ENCODE data around the gene BTF3.
"Not testable (repeated sequence)": the region's sequence is repeated elsewhere in the genome, so short reads cannot be mapped to it uniquely, and the experiment has no call there.

The BTF3 gene

DNA sequence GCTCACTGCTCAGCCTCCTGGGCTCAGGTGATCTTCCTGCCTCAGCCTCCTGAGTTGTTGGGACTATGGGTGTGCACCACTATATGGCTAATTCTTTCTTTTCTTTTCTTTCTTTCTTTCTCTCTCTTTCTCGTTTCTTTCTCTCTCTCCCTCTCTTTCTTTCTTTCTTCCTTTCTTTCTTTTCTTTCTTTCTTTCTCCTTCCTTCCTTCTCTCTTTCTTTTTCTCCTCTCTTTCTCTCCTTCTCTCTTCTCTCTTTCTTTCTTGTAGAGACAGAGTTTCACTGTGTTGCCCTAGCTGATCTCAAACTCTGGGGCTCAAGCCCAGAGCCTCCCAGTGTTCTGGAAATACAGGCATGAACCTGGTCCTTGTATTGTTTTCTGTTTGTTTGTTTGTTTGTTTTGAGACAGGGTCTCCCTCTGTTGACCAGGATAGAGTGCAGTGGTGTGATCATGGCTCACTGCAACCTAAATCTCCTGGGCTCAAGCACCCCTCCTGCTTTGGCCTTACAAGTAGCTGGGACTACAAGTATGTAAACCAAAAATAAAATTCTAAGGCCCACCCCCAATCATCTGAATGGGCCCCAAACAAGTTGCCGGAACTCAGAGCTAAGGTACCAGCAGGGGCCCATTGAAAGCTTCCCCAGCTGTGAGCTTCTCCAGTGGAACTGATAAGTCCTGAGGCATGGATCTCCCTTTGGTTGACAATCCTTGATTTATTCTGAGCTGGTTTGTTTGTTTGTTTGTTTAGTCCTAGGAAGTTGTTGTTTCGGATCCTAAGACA lies 11.9 kb upstream of the BTF3 start:
- DNase-seq, result no peak

DNA sequence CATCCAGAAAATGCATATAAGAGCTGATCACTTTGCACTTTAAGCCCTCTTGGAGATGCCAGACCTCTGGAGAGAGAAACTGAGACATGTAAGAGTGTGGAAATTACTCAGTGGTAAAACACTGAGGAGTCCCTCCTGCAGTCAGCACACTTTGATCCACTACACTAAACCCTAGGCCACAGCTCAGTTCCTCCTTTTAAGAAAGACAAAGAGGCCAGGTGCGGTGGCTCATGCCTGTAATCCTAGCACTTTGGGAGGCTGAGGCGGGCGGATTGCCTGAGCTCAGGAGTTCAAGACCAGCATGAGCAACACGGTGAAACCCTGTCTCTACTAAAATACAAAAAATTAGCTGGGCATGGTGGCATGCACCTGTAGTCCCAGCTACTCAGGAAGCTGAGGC lies 11.0 kb upstream of the BTF3 start:
- DNase-seq, result not testable (repeated sequence)

DNA sequence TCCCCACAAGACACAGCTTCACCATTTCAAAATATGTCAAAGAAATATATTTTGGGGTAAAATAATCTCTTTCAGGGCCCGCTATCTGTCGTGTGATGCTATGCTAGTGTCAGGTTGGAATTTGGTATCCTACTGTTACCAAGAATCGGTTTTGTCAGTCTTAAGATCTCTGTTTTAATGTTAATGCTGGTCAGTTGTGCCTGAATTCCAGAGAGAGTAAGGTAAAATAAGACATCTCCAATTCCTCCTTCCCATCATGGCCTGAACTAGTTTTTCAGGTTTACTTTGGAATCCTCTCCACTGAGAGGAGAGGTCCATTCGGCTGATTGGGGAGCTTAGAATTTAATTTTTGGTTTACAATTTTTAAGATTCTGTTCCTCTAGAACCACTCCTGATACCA lies 10.4 kb upstream of the BTF3 start:
- no peak for DNase-seq

DNA sequence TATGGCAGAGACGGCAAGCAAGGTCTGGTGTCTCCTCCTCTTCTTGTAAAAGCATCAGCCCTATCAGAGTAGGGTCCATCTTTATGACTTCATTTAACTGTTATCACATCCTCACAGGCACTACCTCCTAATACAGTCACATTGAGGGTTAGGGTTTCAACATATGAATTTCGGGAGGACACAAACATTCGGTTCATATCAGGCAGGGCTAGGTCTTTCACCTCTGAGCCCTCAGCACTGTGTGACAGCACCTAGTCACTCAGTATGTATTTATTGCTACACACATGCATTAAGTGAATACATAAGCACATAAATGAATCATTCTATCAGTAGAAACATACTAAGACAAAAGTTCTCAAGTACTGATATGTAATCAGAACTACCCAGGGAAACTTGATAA lies 9.4 kb upstream of the BTF3 start:
- no peak for DNase-seq

DNA sequence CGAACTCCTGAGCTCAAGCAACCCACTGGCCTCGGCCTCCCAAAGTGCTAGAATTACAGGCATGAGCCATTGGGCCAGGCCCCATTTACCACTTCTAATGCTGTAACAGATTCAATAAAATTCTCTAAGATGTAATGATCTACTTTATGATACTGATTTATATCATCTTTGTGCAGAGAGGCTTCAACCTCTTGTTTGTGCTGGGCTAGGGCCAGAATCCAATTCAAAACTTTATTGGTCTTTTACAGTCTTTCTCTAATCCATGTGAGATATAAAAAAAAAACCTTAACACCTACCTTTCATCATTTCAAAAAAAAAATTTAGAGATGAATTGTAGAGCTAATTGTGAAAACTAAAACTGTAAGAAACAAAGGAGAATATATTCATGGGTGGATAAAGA lies 8.2 kb upstream of the BTF3 start:
- DNase-seq, result no peak

DNA sequence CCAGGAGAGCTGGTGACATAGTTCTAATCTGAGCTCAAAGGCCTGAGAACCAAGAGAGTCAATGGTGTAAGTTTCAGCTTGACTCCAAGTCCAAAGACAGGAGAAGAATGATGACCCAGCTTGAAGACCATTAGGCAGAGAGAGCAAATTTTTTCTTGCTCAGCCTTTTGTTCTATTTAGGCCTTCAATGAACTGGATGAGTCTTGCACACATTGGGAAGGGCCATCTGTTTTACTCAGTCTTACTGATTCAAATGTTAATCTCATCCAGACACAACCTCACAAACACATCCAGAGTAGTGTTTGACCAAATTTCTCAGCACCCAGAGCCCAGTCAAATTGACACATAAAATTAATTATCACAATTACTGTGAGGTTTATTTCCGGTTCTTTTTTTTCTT lies 7.1 kb upstream of the BTF3 start:
- DNase-seq, result no peak

DNA sequence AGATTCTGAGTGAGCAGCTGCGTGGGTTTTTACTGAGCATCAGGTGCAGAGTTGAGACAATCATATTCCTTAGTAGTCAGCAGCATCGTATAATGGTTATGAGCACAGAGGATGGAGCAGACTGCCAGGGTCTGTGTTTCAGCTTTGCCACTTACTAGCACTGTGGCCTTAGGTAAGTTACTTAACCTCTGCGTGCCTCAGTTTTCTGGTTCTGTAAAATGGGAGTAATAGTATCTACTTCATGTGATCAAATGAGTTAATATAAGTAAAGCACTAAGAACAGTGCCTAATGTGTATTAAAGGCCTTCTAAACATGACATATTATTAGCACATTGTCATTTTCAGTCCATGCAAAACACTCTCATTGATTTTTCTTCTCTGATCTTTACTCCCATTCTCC lies 4.8 kb upstream of the BTF3 start:
- DNase-seq, result no peak

DNA sequence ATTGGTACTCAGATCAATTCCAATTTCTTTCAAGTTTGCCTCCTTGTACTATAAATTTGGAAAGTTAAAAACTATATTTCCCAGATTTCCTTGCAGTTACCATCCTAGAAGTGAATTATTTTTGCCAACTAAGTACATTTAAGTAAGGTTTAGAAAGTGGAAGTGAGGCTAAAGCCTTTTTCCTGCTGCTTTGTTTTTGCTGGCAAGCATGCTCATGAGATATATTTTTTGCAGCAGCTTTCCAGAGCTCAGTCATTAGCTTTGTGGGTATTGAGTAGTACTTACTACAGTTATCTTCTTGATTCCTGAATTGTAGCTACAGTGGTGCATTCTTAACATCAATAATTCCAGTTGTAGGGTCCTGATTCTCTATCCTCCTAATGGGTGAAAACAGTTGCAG lies 3.5 kb upstream of the BTF3 start:
- DNase-seq, result no peak

DNA sequence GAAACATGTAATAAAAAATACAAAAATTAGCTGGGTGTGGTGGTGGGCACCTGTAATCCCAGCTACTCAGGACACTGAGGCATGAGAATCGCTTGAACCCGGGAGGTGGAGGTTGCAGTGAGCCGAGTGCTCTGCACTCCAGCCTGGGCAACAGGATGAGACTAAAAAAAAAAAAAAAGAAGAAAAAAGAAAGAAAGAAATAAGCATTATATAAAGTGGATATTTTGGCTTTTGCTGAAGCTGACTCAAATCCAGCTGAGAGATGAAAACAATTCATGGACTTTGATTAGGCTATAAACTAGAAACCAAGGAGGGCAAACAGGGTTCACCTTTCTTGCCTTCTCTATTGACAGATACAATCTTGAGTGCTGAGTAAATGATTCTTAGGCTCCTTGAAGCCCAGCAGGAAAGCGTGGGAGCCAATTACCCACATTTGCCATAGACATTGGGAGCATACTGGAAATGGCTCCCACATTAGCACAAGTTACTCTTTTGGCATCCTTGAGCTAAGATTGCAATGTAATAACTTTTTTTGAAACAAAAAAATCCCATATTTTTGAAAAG lies 2.4 kb upstream of the BTF3 start:
- no peak for DNase-seq

DNA sequence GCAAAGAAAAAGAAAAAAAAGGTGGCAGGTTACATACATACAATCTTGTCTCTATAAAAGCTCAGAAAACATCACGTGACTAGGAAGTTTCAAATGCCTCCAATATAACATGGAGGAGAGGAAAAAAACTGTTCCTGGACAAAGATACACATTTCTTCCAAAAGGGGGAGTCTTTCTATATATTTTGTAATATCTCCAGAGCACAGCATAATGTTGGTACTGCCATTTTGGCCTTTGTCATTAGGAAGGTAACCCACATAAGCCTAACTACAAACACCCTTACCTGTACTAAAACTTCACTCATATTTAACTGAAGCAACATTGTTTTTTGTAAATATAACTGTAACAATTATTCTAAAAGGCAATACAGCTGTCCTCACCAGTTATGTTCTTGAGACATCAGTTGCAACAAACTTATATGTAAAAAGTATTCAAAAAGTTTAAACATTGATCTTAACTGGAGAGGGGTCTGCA lies 1.2 kb upstream of the BTF3 start:
- peak; percentile 48 to 66 for DNase-seq

DNA sequence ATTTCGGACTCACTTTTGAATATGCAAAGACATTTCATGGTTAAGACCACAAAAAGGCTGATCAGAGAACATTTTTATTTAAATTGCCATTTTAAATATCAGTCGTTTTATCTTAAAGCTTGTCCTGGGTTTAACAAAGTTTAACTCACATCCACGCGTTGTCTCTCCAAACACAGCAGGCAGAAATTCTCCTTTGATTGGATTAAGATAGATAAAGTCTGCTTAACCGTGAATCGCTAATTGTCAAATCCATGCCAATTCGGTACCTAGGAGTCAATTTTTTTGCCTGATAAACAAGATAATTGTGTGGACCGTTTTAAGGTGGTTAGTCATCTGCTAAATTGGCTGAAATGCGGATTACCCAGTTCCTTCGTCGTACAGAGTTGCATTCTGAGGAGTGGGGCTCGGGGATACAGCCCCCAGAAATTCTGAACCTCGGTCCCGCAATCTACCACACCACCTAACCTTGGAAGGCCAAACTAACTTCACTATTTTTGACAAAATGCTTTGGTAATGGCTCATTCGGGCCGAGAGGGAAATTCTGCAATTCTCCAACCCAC lies 665 bp upstream of the BTF3 start:
- no peak for DNase-seq

DNA sequence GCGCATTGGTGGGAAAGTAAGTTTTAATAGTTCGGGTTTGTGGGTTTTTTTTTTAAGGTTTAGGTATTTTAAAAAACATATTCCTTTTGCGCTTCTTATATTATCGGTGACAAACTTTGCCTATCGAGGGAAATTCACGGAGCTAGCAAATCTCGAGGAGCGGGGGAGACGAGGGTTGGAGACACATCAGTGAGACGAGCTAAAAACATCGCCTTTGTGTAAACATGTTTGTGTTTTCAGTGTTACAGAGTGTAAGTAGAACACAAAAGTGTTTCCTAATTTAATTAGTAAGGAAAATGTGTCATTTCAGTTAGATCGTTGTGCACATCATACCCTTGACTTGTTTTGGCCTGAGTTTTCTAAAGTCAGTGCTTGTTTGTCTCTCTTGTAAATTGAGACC lies 945 bp downstream of the BTF3 start:
- DNase-seq, result no peak

DNA sequence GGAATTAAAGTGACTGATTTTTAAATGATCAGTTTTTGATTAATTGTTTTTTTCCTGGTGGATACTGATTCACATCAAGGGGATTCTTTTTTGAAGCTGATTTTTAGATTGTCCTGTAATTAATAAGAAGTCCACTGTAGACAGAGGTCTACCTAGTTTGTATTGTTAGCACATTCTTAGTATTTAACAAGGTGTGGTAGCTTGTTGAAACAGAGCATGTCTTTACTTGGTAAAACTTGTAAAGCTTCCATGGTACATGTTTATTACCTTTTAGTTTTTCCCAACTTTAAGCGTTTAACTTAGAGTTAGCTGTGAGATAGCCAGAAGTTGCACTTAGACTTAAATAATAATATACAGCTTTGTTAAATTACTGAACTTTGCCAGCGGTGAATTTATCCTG lies 1.5 kb downstream of the BTF3 start:
- no peak for DNase-seq

DNA sequence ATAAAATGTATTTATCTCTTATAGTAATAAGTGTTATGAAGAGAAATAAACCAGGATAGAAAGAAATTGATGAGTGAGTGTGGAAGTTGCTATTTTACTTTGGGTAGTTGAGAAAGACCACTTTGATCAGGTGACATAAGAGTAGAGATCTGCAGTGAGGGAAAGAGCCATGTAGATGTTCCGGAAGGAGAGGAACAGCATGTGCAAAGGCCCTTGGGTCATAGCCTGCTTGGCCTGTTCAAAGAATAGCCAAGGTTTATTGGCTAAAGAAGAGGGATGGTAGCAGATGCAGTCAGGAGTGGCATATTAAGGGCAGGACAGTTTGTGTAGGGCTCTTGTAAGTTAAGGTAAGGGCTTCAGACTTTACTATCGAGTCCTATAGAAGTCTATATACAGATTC lies 3.2 kb downstream of the BTF3 start:
- no peak for DNase-seq

DNA sequence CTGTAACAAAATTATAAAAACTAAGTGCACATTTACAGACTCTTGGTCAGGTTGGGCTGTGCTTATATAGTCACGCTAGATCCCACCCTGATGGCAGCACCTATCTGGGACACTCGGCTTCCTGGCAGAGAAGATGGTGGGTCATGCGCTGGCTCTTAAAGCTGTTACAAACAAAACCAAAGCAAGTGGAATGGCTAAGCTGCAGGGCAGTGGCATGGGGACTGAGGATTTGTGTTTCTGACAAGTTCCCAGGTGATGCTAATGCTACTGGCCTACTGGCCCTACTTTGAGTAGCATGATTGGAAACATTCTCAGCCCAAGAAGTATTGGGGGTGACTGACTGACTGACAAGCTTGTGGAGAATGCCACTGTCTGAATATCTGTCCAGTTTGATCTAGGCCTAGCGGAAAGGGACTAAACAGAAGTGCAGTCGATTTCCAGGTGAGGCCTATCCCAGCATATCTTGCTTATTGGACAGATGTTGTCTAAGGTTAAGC lies 8.3 kb downstream of the BTF3 start:
- DNase-seq, result no peak

DNA sequence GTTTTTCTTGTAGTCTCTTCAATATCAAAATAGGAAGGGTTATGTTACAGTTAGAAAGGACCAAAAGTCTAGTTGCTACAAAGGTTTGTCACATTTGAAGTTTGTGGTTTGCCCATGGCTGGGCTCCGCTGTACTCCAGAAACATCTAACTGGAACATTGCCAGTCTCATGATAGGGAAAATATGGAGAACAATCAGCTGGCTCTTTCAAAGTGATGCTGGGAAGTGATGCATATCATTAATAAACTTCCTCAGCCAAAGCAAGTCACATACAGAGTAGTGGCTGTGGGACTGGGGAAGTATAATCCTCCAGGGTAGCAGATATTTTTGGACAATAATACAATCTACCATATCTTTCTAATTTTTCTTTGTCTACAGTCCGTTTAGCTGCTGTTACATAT lies 8.8 kb downstream of the BTF3 start:
- no peak for DNase-seq

DNA sequence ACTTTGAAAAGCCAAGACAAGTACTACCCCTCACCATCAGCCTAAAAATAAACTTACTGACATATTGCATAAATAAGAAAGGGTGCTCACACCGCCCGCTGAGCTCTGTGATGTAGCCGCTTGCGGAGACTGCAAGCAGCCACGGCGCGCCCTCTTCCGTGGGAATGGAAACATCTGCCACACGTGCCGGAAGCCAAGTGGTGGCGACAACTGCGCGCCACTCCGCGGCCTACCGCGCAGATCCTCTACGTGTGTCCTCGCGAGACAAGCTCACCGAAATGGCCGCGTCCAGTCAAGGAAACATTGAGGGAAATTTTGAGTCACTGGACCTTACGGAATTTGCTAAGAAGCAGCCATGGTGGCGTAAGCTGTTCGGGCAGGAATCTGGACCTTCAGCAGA lies 10.3 kb downstream of the BTF3 start:
- not testable (repeated sequence) for DNase-seq

DNA sequence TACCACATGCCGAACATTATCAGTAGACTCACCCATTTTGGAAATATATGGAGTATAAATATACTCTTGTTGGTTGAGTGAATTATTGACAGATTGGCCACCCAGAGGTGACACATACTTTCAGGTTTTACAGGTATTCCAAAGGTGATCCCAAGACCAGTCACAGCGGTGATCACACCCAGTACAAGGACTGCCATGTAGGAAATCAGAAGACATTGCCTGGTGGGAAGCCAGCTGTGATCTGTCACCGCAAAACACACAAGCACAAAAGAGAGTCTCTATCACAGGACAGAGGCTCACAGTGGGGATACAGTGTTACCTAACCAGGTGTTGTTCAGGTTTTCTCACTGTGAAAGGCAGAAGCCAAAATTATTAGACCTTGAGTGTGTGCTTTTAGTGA lies 15.8 kb downstream of the BTF3 start:
- DNase-seq, result no peak

DNA sequence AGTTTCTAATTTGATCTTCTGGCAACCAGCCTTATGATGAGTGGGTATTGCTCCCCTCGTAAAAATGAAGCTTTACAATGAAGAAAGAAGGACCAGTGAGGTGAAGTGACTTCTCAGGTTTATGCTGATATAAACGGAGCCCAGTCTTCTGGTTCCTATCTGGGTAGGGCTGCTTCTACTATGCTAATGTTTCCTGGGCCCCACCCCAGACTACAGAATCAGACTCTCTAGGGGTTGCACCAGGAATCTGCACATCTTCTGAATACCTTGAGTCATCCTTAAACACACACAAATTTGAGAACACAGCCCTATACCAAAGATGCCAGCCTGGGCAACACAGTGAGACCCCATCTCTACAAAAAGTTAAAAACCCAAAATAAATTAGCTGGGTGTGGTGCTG lies 16.2 kb downstream of the BTF3 start:
- no peak for DNase-seq

DNA sequence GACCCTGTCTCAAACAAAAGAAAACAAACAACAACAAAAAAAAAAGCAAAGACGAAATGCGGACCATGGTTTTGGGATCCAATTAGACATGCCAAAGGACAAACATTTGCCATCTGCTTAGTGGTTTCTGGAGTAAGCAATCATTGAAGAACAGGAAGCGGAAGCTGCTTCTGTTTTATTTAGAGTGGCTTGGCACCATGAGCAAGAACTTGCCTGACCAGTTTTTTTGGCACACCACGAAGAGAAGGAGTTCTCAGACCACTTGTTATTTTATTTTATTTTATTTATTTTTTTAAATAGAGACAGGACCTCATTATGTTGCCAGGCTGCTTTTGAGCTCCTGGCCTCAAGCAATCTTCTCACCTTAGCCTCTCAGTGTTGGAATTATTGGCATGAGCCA lies 17.0 kb downstream of the BTF3 start:
- DNase-seq, result peak in 1 of 2 experiments; percentile 8

DNA sequence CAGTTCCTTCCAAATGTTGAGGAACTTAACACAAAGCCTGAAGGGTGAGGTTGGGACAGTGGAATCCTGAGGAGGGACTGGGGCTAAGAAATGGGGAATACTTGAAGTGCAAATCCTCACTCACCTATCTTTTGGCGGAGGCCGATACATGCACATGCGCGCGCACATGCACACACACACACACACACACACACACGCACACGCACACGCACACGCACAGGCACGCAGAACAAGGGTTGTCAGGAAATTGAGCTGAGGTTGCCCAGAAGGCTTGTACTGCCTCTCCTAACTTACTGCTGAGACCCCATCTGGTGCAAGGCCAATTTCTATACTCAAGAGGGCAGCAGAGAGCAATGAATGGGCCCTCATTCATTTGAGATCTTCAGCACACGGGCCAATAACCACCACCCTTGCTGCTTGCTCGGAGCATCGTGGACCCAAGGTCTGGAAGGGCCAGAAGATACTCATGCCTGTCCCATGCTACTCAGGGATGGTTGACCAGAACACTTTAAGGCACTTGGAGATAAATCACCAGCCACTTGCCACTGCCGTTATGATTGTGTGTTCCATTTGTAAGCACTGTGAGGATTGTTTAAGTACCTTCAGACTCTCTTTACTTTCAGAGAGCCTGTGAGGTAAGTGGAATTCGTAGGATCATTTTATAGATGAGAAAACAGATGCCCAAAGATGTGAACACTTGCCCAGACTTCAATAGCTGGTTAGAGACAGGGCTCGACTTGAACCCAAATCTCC lies 21.5 kb downstream of the BTF3 start:
- DNase-seq, result peak; percentile 57 to 81

DNA sequence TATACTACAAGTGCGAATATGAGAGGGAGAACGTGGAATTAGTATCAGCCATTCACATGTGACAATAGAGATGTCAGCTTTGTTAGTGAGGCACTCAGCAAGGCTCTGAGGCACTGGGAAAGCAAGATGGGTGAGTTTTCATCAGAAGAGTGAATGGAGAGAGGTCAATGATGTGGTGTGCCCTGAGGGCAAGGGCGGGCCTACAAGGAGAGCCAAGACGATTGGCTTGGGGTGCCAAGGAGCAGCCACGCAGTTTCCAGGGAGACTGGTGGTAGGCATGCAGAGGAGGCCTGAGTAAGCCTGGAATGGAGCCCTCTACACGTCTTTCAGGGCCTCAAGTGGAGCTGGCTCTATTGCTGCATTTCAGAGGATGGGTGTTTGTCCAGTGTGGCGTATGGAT lies 24.7 kb downstream of the BTF3 start:
- no peak for DNase-seq

DNA sequence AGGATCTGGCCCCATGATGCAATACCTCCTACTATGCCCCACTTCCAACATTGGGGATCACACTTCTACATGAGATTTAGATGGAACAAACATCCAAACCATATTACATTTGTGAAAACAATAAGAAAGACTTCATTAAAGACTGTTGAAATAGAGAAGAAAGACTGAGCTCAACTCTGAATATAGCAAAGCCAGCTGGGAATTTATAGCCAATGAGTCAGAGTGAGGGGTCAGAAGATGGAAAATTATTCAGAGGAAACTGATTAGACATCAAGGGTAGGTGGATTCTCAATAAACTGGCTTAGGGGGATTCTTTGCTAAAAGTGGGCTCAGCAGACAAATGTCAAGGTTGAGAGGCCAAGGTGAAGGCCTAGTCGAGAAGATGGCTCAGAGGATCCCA lies 25.6 kb downstream of the BTF3 start:
- DNase-seq, result no peak
